NT2/D1 (cell line): ENCODE results near the gene PRRX2.

Experiments
- DNase-seq: peaks from one replicate; pipeline ENCODE4 v3.0.0-alpha.2; 2011; ENCODE audit warnings: low read depth, low spot score
- H3K27me3 ChIP-seq: 2 replicates; pipeline ENCODE4 v1.6.0; 2011; ENCODE audit warnings: mild to moderate bottlenecking; ENCODE audit not compliant: insufficient read length, insufficient read depth
- H3K36me3 ChIP-seq: 2 replicates; pipeline ENCODE4 v1.6.1; 2011; ENCODE audit warnings: mild to moderate bottlenecking, low read length, mixed read lengths; ENCODE audit not compliant: insufficient read depth, insufficient read length
- H3K4me1 ChIP-seq: 2 replicates; pipeline ENCODE4 v1.5.1; 2011; ENCODE audit not compliant: insufficient read depth, insufficient read length
- H3K4me3 ChIP-seq: 2 replicates; pipeline ENCODE4 v1.5.1; 2011; ENCODE audit warnings: low read depth; ENCODE audit not compliant: insufficient read length
- H3K9ac ChIP-seq: 2 replicates; pipeline ENCODE4 v1.6.0; 2011; ENCODE audit warnings: low read depth; ENCODE audit not compliant: insufficient read length
- H3K9me3 ChIP-seq: 2 replicates; pipeline ENCODE4 v1.5.1; 2011; ENCODE audit warnings: mild to moderate bottlenecking, low read length; ENCODE audit not compliant: insufficient read depth
- SUZ12 ChIP-seq: IDR thresholded peaks from 2 replicates; pipeline ENCODE4 v1.6.1; 2011; ENCODE audit not compliant: insufficient read length, insufficient read depth; ENCODE audit errors: extremely low read depth
- YY1 ChIP-seq: IDR thresholded peaks from 2 replicates; pipeline ENCODE4 v1.6.1; 2011; ENCODE audit not compliant: insufficient read length, insufficient read depth
- ZNF274 ChIP-seq: IDR thresholded peaks from 2 replicates; pipeline ENCODE4 v1.6.1; 2011; ENCODE audit warnings: mild to moderate bottlenecking, low read depth, low read length

The PRRX2 gene

GRCh38 chr9:129750013-129750638 is 84.7 kb downstream of the PRRX2 start:
- no peaks in the 10 kb centered on the region for H3K36me3 ChIP-seq
- no peak overlapping the region for H3K9ac ChIP-seq
- no peak for TF ChIP-seq ZNF274
- TF ChIP-seq SUZ12, result no peak
- TF ChIP-seq YY1, result no peak
- H3K4me1 ChIP-seq, result peaks cover 21% of the 10 kb centered on the region
- no peaks in the 10 kb centered on the region for H3K9me3 ChIP-seq
- DNase-seq, result no peak
- peaks cover 6% of the 10 kb centered on the region for H3K27me3 ChIP-seq
- H3K4me3 ChIP-seq, result no peak overlapping the region

DNA sequence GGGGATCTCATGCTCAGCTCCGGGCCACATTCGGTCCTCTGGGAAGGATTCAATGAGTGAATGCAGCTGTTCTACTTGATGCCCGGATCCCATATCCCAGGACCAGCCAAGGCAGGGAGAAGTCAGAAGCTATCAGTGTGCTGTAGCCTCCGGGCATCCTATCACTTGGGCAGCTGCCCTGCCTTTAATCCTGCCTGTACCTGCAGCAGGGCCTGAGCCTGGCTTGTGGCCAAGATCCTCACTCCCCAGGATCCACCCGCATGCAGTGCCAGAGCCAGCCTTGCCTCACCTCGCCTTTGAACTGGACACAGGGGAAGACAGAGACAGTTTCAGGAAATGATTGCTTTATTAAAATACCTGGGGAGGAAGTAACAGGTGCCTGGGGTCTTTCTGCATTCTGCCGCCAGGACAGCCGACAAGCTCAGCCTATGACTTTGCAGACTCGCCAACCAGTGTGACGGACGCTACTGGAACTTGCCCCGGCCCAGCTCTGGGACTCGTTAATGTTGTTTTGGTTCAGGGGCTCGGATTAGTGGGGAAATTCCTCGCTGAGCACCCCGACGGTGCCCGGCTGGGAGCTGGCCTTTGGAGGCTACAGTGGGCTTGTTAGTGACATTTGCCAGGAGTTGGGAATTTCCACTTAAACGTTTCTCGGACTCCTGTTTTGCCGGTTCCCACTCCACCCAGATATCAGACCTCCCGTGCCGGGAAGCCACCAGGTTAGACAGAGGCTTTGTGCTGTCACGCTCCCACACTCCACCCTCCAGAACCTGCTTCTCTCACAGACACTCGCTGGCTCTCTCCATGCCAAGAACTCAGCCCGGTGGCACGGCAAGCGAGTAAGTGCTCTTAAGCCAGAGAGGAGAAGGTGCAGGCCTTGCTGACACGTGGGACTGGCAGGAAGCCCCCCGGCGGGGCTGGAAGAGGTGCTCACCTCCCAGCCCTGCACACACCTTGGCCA is 86.7 kb downstream of the PRRX2 start:
- Histone ChIP-seq H3K4me1 (peaks cover 26% of the 10 kb centered on the region), H3K4me3 (peak overlapping the region; percentile 2), H3K9ac (peak overlapping the region; percentile 71), H3K9me3 (no peaks in the 10 kb centered on the region), H3K36me3 (no peaks in the 10 kb centered on the region), H3K27me3 (peaks cover 6% of the 10 kb centered on the region)
- DNase-seq, result no peak
- TF ChIP-seq ZNF274 (no peak), SUZ12 (no peak), YY1 (no peak)

GRCh38 chr9:129752900-129753729 is 87.7 kb downstream of the PRRX2 start, which contains the start of gene PTGES:
PTGES (minus strand) TSS chr9:129753042; CDS start chr9:129753012, 30 bp downstream.
- peaks cover 6% of the 10 kb centered on the region for H3K27me3 ChIP-seq
- peaks cover 26% of the 10 kb centered on the region for H3K4me1 ChIP-seq
- peak within 1 kb of the TSS; percentile 2 for H3K4me3 ChIP-seq
- no peak for DNase-seq
- no peaks in the 10 kb centered on the region for H3K36me3 ChIP-seq
- peak within 1 kb of the TSS; percentile 71 for H3K9ac ChIP-seq
- no peaks in the 10 kb centered on the region for H3K9me3 ChIP-seq
- TF ChIP-seq ZNF274, result no peak
- TF ChIP-seq SUZ12, result no peak
- TF ChIP-seq YY1, result no peak

GRCh38 chr9:129755151-129755550 is 89.7 kb downstream of the PRRX2 start:
- no peak for DNase-seq
- Histone ChIP-seq H3K4me3 (no peak overlapping the region), H3K9ac (no peak overlapping the region), H3K9me3 (no peaks in the 10 kb centered on the region), H3K4me1 (peaks cover 21% of the 10 kb centered on the region), H3K36me3 (no peaks in the 10 kb centered on the region), H3K27me3 (peaks cover 6% of the 10 kb centered on the region)
- TF ChIP-seq SUZ12, result no peak
- no peak for TF ChIP-seq YY1
- TF ChIP-seq ZNF274, result no peak

- Histone ChIP-seq H3K9ac (no peak overlapping the region), H3K4me3 (no peak overlapping the region), H3K9me3 (no peaks in the 10 kb centered on the region), H3K4me1 (peaks cover 18% of the 10 kb centered on the region), H3K27me3 (peaks cover 6% of the 10 kb centered on the region), H3K36me3 (no peaks in the 10 kb centered on the region)
- no peak for DNase-seq
- TF ChIP-seq ZNF274, result no peak
These were observed 90.7 kb downstream of the PRRX2 start for GRCh38 chr9:129756191-129756590.

DNA sequence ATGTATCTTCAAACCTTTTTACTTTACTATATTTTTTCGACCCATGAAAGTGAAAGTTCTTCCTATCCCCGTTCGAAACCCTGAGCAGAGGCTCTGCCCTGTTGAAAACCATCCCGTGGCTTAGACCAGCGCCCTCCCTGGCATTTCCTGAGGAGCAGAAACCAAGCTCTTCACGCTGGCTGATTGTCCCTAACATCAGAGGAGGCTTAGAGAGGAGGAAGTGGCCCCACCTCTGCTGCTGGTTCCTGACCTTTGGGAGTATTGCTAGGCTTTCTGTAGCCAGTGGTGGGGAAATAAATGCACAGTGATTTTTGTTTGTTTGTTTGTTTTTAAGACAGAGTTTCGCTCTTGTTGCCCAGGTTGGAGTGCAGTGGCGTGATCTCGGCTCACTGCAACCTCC is 91.6 kb downstream of the PRRX2 start:
- Histone ChIP-seq H3K36me3 (no peaks in the 10 kb centered on the region), H3K4me1 (peaks cover 19% of the 10 kb centered on the region), H3K9me3 (no peaks in the 10 kb centered on the region), H3K9ac (no peak overlapping the region), H3K27me3 (peaks cover 6% of the 10 kb centered on the region), H3K4me3 (no peak overlapping the region)
- TF ChIP-seq SUZ12 (no peak), ZNF274 (no peak), YY1 (no peak)
- DNase-seq, result no peak
